Skeletal muscle cell (primary cell): ENCODE data around the gene PRR14L.
A peak's percentile ranks its signal among the peaks of the same experiment; 100 is the strongest.
"Not testable (repeated sequence)": the region's sequence is repeated elsewhere in the genome, so short reads cannot be mapped to it uniquely, and the experiment has no call there.

Source experiments
- DNase-seq: peaks from one replicate; pipeline ENCODE4 v3.0.0-alpha.2; 2010; ENCODE audit warnings: low read depth
- H3K4me3 ChIP-seq: 2 replicates; pipeline ENCODE4 v1.5.1; 2011; ENCODE audit warnings: low read depth, mild to moderate bottlenecking, control low read depth, low read length, moderate library complexity

PRR14L gene

GRCh38 chr22:31749636-31750364 is at the start of gene PRR14L:
Gene PRR14L, minus strand, starts transcription at chr22:31750132. Its CDS starts 11,272 bp downstream, at chr22:31738860.
- peak within 1 kb of the TSS; percentile 67 for H3K4me3 ChIP-seq
- DNase-seq, result peak; percentile 81

GRCh38 chr22:31799358-31799757 is 49.4 kb upstream of the PRR14L start:
- H3K4me3 ChIP-seq, DNase-seq: not testable (repeated sequence)

- H3K4me3 ChIP-seq, result no peak overlapping the region
- no peak for DNase-seq
Observed at GRCh38 chr22:31790240-31790639, 40.3 kb upstream of the PRR14L start.

GRCh38 chr22:31789803-31790202 is 39.9 kb upstream of the PRR14L start:
- H3K4me3 ChIP-seq, result no peak overlapping the region
- no peak for DNase-seq

GRCh38 chr22:31776231-31776630 is 26.3 kb upstream of the PRR14L start:
- H3K4me3 ChIP-seq, result no peak overlapping the region
- DNase-seq, result no peak

GRCh38 chr22:31773416-31773815 is 23.5 kb upstream of the PRR14L start:
- no peak for DNase-seq
- H3K4me3 ChIP-seq, result no peak overlapping the region

- no peak for DNase-seq
- no peak overlapping the region for H3K4me3 ChIP-seq
Observed at GRCh38 chr22:31768422-31769059, 18.6 kb upstream of the PRR14L start.

GRCh38 chr22:31764785-31765184 is 14.9 kb upstream of the PRR14L start:
- DNase-seq, result no peak
- no peak overlapping the region for H3K4me3 ChIP-seq

GRCh38 chr22:31758860-31759259 is 8.9 kb upstream of the PRR14L start:
- not testable (repeated sequence) for H3K4me3 ChIP-seq, DNase-seq

GRCh38 chr22:31757265-31757664 is 7.3 kb upstream of the PRR14L start:
- no peak for DNase-seq
- H3K4me3 ChIP-seq, result no peak overlapping the region

GRCh38 chr22:31754813-31755212 is 4.9 kb upstream of the PRR14L start:
- DNase-seq, result no peak
- peak overlapping the region; percentile 87 for H3K4me3 ChIP-seq

- H3K4me3 ChIP-seq, result peak within 1 kb of the TSS; percentile 87
- peak; percentile 80 for DNase-seq
Observed at GRCh38 chr22:31753634-31754501, 3.9 kb upstream of the PRR14L start, which contains the start of gene DEPDC5. Gene DEPDC5, plus strand, starts transcription at chr22:31754019. Its CDS starts 903 bp downstream, at chr22:31754922.

- peak overlapping the region; percentile 87 for H3K4me3 ChIP-seq
- no peak for DNase-seq
Observed at GRCh38 chr22:31753005-31753633, 3.2 kb upstream of the PRR14L start.

GRCh38 chr22:31752096-31752847 is 2.3 kb upstream of the PRR14L start:
- DNase-seq, result no peak
- H3K4me3 ChIP-seq, result no peak overlapping the region

- no peak for DNase-seq
- H3K4me3 ChIP-seq, result peak overlapping the region; percentile 67
Observed at GRCh38 chr22:31750365-31751284, 693 bp upstream of the PRR14L start.

- DNase-seq, result no peak
Observed at GRCh38 chr22:31748490-31748889, 1.4 kb downstream of the PRR14L start.

GRCh38 chr22:31747441-31747840 is 2.5 kb downstream of the PRR14L start:
- DNase-seq, result no peak
- no peak overlapping the region for H3K4me3 ChIP-seq

More at GRCh38 chr22:31748490-31748889, 1.4 kb downstream of the PRR14L start:
- peak overlapping the region; percentile 67 for H3K4me3 ChIP-seq

- H3K4me3 ChIP-seq, result no peak overlapping the region
- no peak for DNase-seq
Observed at GRCh38 chr22:31743871-31744270, 6.1 kb downstream of the PRR14L start.
